Mesenchymal stem cell (in vitro differentiated cells and primary cell): ENCODE measurements around the gene SSTR3.

Source experiments
- DNase-seq: peaks from one replicate; pipeline ENCODE4 v3.0.0-alpha.2; 2013
- H2AFZ ChIP-seq: one replicate; pipeline ENCODE4 v1.6.1; 2013; ENCODE audit warnings: low read depth, mild to moderate bottlenecking, control low read depth, inconsistent platforms, low read length, moderate library complexity
- H2AK5ac ChIP-seq: 2 replicates; pipeline ENCODE4 v1.6.1; 2013; ENCODE audit warnings: low read length, moderate library complexity, mild to moderate bottlenecking, inconsistent platforms; ENCODE audit not compliant: severe bottlenecking
- H2BK120ac ChIP-seq: one replicate; pipeline ENCODE4 v1.6.1; 2013; ENCODE audit warnings: low read depth, mild to moderate bottlenecking, inconsistent platforms, low read length, moderate library complexity
- H2BK12ac ChIP-seq, 2 experiments: one replicate each; pipeline ENCODE4 v1.6.1; 2013; ENCODE audit warnings: inconsistent platforms in 2 of 2, low read length in 2 of 2, mild to moderate bottlenecking in 2 of 2, moderate library complexity in 2 of 2, control low read depth in 1 of 2
- H2BK15ac ChIP-seq: one replicate; pipeline ENCODE4 v1.6.1; 2013; ENCODE audit warnings: mild to moderate bottlenecking, low read depth, inconsistent platforms; ENCODE audit not compliant: poor library complexity, severe bottlenecking
- H2BK5ac ChIP-seq: 2 replicates; pipeline ENCODE4 v1.6.1; 2013; ENCODE audit warnings: low read depth, mild to moderate bottlenecking, low read length, control low read depth, inconsistent platforms; ENCODE audit not compliant: poor library complexity, severe bottlenecking
- H3K14ac ChIP-seq, 2 experiments: one replicate each; pipeline ENCODE4 v1.6.1; 2013; ENCODE audit warnings: inconsistent platforms in 2 of 2, low read length in 2 of 2, control low read depth in 1 of 2, mild to moderate bottlenecking in 1 of 2, moderate library complexity in 1 of 2
- H3K18ac ChIP-seq, 2 experiments: one replicate each; pipeline ENCODE4 v1.6.1; 2013; ENCODE audit warnings: inconsistent platforms in 2 of 2, low read length in 2 of 2, control low read depth in 1 of 2, low read depth in 1 of 2, mild to moderate bottlenecking in 1 of 2
- H3K23ac ChIP-seq, 2 experiments: one replicate each; pipeline ENCODE4 v1.6.1; 2013; ENCODE audit warnings: inconsistent platforms in 2 of 2, low read length in 2 of 2, mild to moderate bottlenecking in 2 of 2, moderate library complexity in 2 of 2, control low read depth in 1 of 2
- H3K27ac ChIP-seq: 2 replicates; pipeline ENCODE4 v1.5.1; 2013; ENCODE audit warnings: mild to moderate bottlenecking, moderate library complexity, low read length, control low read depth, inconsistent platforms; ENCODE audit not compliant: poor library complexity, severe bottlenecking
- H3K27me3 ChIP-seq, 2 experiments: 2 replicates each; pipeline versions ENCODE4 v1.6.1 to v1.7.0; 2013; ENCODE audit warnings: low read length in 2 of 2, mild to moderate bottlenecking in 2 of 2, moderate library complexity in 2 of 2, control low read depth in 1 of 2, inconsistent platforms in 1 of 2; ENCODE audit not compliant: control insufficient read depth in 1 of 2, insufficient read depth in 1 of 2
- H3K36me3 ChIP-seq, 2 experiments: 2 replicates each; pipeline versions ENCODE4 v1.6.1 to v1.7.0; 2013; ENCODE audit warnings: low read length in 2 of 2, control low read depth in 1 of 2, inconsistent platforms in 1 of 2, low read depth in 1 of 2, mild to moderate bottlenecking in 1 of 2; ENCODE audit not compliant: insufficient read depth in 2 of 2, control insufficient read depth in 1 of 2
- H3K4ac ChIP-seq, 2 experiments: one replicate each; pipeline ENCODE4 v1.6.1; 2013; ENCODE audit warnings: inconsistent platforms in 2 of 2, low read length in 2 of 2, mild to moderate bottlenecking in 2 of 2, moderate library complexity in 2 of 2, control low read depth in 1 of 2, low read depth in 1 of 2
- H3K4me1 ChIP-seq: 2 replicates; pipeline ENCODE4 v1.6.1; 2013; ENCODE audit warnings: low read depth, low read length, control low read depth; ENCODE audit not compliant: control insufficient read depth, insufficient read depth
- H3K4me2 ChIP-seq: 2 replicates; pipeline ENCODE4 v1.6.1; 2013; ENCODE audit warnings: low read length, mild to moderate bottlenecking, inconsistent platforms; ENCODE audit not compliant: poor library complexity, severe bottlenecking
- H3K4me3 ChIP-seq, 2 experiments: 2 replicates each; pipeline versions ENCODE4 v1.5.1 to v1.7.0; 2013; ENCODE audit warnings: low read length in 2 of 2, mild to moderate bottlenecking in 2 of 2, control low read depth in 1 of 2, low read depth in 1 of 2; ENCODE audit not compliant: insufficient read depth in 1 of 2
- H3K79me1 ChIP-seq: replicated peaks from 2 replicates; pipeline ENCODE4 v1.6.1; 2013; ENCODE audit warnings: mild to moderate bottlenecking, control low read depth, low read length, inconsistent platforms; ENCODE audit not compliant: poor library complexity, severe bottlenecking
- H3K9ac ChIP-seq: 2 replicates; pipeline ENCODE4 v1.7.0; 2013; ENCODE audit warnings: mild to moderate bottlenecking, low read length, moderate library complexity
- H3K9me3 ChIP-seq: 2 replicates; pipeline ENCODE4 v1.7.0; 2013; ENCODE audit warnings: mild to moderate bottlenecking, low read length; ENCODE audit not compliant: control insufficient read depth
- H4K8ac ChIP-seq: one replicate; pipeline ENCODE4 v1.6.1; 2013; ENCODE audit warnings: inconsistent platforms, mild to moderate bottlenecking, low read length, moderate library complexity
- H4K91ac ChIP-seq: one replicate; pipeline ENCODE4 v1.6.1; 2013; ENCODE audit warnings: mild to moderate bottlenecking, low read length, inconsistent platforms
- WGBS: methylation state at CpG from one replicate; pipeline ENCODE4 v1.1.7; 2013; ENCODE audit warnings: mixed read lengths; 5-methylcytosine and 5-hydroxymethylcytosine counted together

SSTR3 gene

DNA sequence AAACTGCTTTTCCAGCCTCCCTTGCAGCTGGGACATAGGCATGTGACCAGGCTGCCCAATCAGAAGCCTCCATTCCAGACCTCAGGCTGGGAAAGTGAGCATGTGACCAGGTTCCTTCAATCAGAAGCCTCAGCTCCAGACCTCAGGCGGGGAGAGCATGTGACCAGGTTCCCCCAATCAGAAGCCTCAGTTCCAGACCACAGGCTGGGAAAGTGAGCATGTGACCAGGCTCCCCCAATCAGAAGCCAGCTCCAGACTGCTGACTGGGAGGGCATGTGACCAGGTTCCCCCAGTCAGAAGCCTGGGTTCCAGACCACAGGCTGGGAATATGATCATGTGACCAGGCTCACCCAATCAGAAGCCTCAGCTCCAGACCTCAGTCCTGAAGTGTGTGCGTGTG, 50.8 kb downstream of the SSTR3 start:
- Histone ChIP-seq H4K8ac (no peak overlapping the region), H3K18ac (no peak overlapping the region), H2BK120ac (no peak overlapping the region), H3K79me1 (no peaks in the 10 kb centered on the region), H3K4ac (no peak overlapping the region), H4K91ac (no peak overlapping the region), H2BK12ac (no peak overlapping the region), H3K36me3 (no peaks in the 10 kb centered on the region), H2AFZ (no peak overlapping the region), H3K27me3 (peaks cover 19 to 44% of the 10 kb centered on the region in 2 experiments), H3K9ac (no peak overlapping the region), H3K23ac (no peak overlapping the region), H3K4me3 (no peak overlapping the region), H3K9me3 (no peaks in the 10 kb centered on the region), H3K27ac (no peak overlapping the region), H2AK5ac (no peak overlapping the region), H3K14ac (no peak overlapping the region), H2BK15ac (no peak overlapping the region), H3K4me2 (no peak overlapping the region), H2BK5ac (no peak overlapping the region), H3K4me1 (peaks cover 7% of the 10 kb centered on the region)
- DNase-seq, result peak; percentile 26
- WGBS, result 92% methylated on average over 2 of the region's 2 CpGs

DNA sequence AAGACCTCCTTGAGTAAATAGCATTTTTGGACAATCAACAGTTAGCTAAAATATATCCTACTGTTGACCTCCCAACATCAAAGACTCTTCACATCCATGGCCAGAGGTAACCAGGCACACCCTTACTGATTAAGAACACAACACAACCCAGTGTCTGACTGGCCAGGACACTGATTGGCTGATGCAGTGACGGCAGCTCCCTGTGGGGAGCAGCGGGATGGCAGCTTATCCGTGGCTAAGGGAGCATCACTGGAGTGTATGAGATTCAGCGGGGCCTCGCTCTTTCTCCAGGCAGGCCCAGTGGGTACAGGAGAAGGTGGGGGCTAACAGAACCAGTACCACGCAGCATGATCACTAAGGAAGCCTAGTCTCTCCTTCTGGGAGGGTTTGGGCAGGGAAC, 52.2 kb downstream of the SSTR3 start:
- DNase-seq, result no peak
- H2BK5ac ChIP-seq, result no peak overlapping the region
- H3K27me3 ChIP-seq, result peaks cover 19 to 49% of the 10 kb centered on the region in 2 experiments
- no peaks in the 10 kb centered on the region for H3K79me1 ChIP-seq
- peaks cover 5% of the 10 kb centered on the region for H3K4me1 ChIP-seq
- H3K27ac ChIP-seq, result no peak overlapping the region
- 62% methylated on average over 6 of the region's 6 CpGs for WGBS
- H2BK12ac ChIP-seq, result no peak overlapping the region
- no peak overlapping the region for H2BK15ac ChIP-seq
- no peak overlapping the region for H2AK5ac ChIP-seq
- H3K9me3 ChIP-seq, result peaks cover 2% of the 10 kb centered on the region
- no peak overlapping the region for H4K8ac ChIP-seq
- no peak overlapping the region for H3K23ac ChIP-seq
- no peak overlapping the region for H4K91ac ChIP-seq
- no peak overlapping the region for H3K9ac ChIP-seq
- H3K18ac ChIP-seq, result no peak overlapping the region
- H2BK120ac ChIP-seq, result no peak overlapping the region
- H3K4ac ChIP-seq, result no peak overlapping the region
- H2AFZ ChIP-seq, result no peak overlapping the region
- no peak overlapping the region for H3K4me3 ChIP-seq
- no peaks in the 10 kb centered on the region for H3K36me3 ChIP-seq
- H3K4me2 ChIP-seq, result no peak overlapping the region
- H3K14ac ChIP-seq, result no peak overlapping the region

DNA sequence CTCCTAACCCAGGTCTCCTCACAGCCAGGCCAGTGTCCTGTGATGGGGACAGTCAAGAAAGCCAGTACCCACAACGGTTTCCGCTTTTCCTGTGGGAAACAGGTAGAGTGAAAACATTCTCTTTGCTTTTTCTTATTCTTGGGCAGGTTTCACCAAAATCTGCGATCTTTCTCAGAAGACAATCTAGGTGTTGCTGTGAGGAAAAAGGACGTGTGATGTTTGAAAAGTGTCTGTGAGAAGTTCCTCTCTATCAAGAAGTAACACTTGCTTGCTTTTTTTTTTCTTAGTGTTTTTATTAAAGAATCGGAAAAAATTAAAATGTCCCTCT, 53.4 kb downstream of the SSTR3 start:
- H3K9me3 ChIP-seq, result peaks cover 6% of the 10 kb centered on the region
- H2AFZ ChIP-seq, result no peak overlapping the region
- H2BK12ac ChIP-seq, result no peak overlapping the region
- H3K27ac ChIP-seq, result no peak overlapping the region
- no peak overlapping the region for H3K18ac ChIP-seq
- H2BK15ac ChIP-seq, result no peak overlapping the region
- H3K14ac ChIP-seq, result no peak overlapping the region
- H3K79me1 ChIP-seq, result no peaks in the 10 kb centered on the region
- H3K4me2 ChIP-seq, result no peak overlapping the region
- 89% methylated on average over 5 of the region's 5 CpGs for WGBS
- H4K8ac ChIP-seq, result no peak overlapping the region
- no peak overlapping the region for H2BK120ac ChIP-seq
- H2AK5ac ChIP-seq, result no peak overlapping the region
- H3K27me3 ChIP-seq, result peaks cover 19 to 49% of the 10 kb centered on the region in 2 experiments
- H3K4me3 ChIP-seq, result no peak overlapping the region
- no peak overlapping the region for H3K23ac ChIP-seq
- H3K9ac ChIP-seq, result no peak overlapping the region
- no peak overlapping the region for H4K91ac ChIP-seq
- H3K4me1 ChIP-seq, result peaks cover 3% of the 10 kb centered on the region
- H3K36me3 ChIP-seq, result no peaks in the 10 kb centered on the region
- no peak overlapping the region for H3K4ac ChIP-seq
- no peak for DNase-seq
- H2BK5ac ChIP-seq, result no peak overlapping the region

DNA sequence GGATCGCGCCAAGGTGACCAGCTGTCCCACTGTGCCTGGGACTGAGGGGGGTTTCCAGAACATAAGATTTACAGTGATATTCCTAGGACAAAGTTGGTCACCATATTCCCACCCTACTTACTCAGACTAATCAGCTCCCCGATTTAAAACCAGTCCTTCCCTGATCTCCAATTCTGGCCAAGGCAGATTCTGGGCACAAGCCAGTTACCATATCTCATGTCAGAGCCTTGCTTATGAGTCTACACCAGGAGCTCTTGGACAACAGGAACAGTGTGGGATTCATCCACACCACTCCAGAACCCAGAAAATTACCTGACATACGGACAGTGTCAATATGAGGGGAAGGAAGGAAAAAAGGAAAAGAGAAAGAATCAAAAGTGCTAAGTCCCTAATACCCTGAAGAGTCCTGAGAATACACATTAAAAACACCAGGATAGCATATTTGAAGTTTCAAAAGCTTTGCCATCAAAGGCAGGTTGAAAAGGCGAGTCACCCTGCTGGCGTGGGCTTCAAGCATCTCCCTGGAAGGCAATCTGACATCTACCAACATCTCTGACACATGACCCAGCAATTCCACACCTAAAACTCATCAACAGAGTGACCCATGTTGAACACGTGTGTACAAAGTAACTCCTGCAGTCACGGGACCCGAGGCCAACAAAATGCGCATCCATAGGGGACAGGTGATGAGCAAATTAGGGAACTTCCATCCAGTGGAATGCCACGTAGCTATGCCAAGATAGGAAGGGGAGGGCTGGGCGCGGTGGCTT, 54.6 kb downstream of the SSTR3 start:
- Histone ChIP-seq H3K9me3 (peaks cover 6% of the 10 kb centered on the region), H3K9ac (no peak overlapping the region), H4K91ac (no peak overlapping the region), H3K36me3 (no peaks in the 10 kb centered on the region), H3K27me3 (peaks cover 19 to 46% of the 10 kb centered on the region in 2 experiments), H3K4me2 (no peak overlapping the region), H3K14ac (no peak overlapping the region), H3K4me3 (peak overlapping the region in 1 of 2 experiments; percentile 20), H3K27ac (no peak overlapping the region), H2AK5ac (no peak overlapping the region), H2BK120ac (no peak overlapping the region), H3K4ac (no peak overlapping the region), H2AFZ (no peak overlapping the region), H2BK5ac (no peak overlapping the region), H4K8ac (no peak overlapping the region), H3K23ac (no peak overlapping the region), H2BK12ac (no peak overlapping the region), H3K79me1 (no peaks in the 10 kb centered on the region), H3K18ac (no peak overlapping the region), H2BK15ac (no peak overlapping the region), H3K4me1 (peaks cover 3% of the 10 kb centered on the region)
- no peak for DNase-seq
- WGBS, result 81% methylated on average over 12 of the region's 13 CpGs
